HepG2 (cell line): ENCODE results near the gene CTNND1. TPM values are rescaled to one million over a fixed set of nuclear protein-coding genes. Genes with fewer than 3 reads are reported as not detected.

Experiments
- ATAC-seq: fragments of 200-7000 bp; cut with Tn5 transposase; 3 replicates; pipeline ENCODE4 v1.9.1; 2020; ENCODE audit warnings: mild to moderate bottlenecking, moderate library complexity
- Bru-seq: library from RNA; stranded (reverse); fragments of 400-500 nt; gene quantifications from one replicate; lab custom pipeline; 2021; lab: Mats Ljungman, UMichigan
- BruChase-seq, 2 experiments: library from RNA; stranded (reverse); fragments of 400-500 nt; gene quantifications; one replicate each; lab custom pipeline; 2021; lab: Mats Ljungman, UMichigan
- BruUV-seq: library from RNA; stranded (reverse); fragments of 400-500 nt; replicated peaks from 2 replicates; lab custom pipeline; 2021; lab: Mats Ljungman, UMichigan
- CTCF ChIA-PET: fragments of 300-600 bp; formaldehyde crosslinking; extraction: SDS; loops from one replicate; lab custom pipeline; 2021; ENCODE audit warnings: low total read pairs, inconsistent platforms, low intra/inter-chr PET ratio; lab: Yijun Ruan, JAX
- POLR2A ChIA-PET: fragments of 350-600 bp; sonication (Branson Sonifier 250); formaldehyde crosslinking; loops from one replicate; lab custom pipeline; 2020; ENCODE audit warnings: antibody characterized with exemption, inconsistent platforms; lab: Yijun Ruan, JAX
- DNase-seq: peaks from one replicate; pipeline ENCODE4 v3.0.0-alpha.2; 2015; ENCODE audit warnings: low spot score
- FAIRE-seq: peaks from 3 replicates; lab custom pipeline; 2011; peaks lifted over from hg19 to GRCh38; lab: Jason Lieb, UNC
- H2AFZ ChIP-seq: one replicate; pipeline ENCODE4 v1.6.1; 2011; ENCODE audit warnings: low read length, inconsistent platforms
- H3K27ac ChIP-seq: fragments of 300-600 bp; 3 replicates; pipeline ENCODE4 v1.8.0; 2011; ENCODE audit warnings: mixed run types, mild to moderate bottlenecking, mixed read lengths, low read length, inconsistent platforms; ENCODE audit not compliant: insufficient read depth; ENCODE audit errors: extremely low read length
- H3K27me3 ChIP-seq, 2 experiments: fragments of 200-600 bp in 1 of 2; 2 replicates in 1 of 2; 3 replicates in 1 of 2; pipeline versions ENCODE4 v1.6.0 to v1.8.0; 2011; ENCODE audit warnings: low read length in 2 of 2, mild to moderate bottlenecking in 2 of 2, moderate library complexity in 2 of 2, inconsistent platforms in 1 of 2; ENCODE audit not compliant: insufficient read depth in 2 of 2, control insufficient read depth in 1 of 2
- H3K36me3 ChIP-seq, 2 experiments: fragments of 200-600 bp in 1 of 2; replicated peaks in 1 of 2; 2 replicates in 1 of 2; 3 replicates in 1 of 2; pipeline versions ENCODE4 v1.5.1 to v1.8.0; 2011; ENCODE audit warnings: low read length in 2 of 2, inconsistent platforms in 1 of 2; ENCODE audit not compliant: insufficient read depth in 2 of 2, control insufficient read depth in 1 of 2
- H3K4me1 ChIP-seq: 2 replicates; pipeline ENCODE4 v1.5.1; 2012; ENCODE audit warnings: low read length, inconsistent platforms; ENCODE audit not compliant: insufficient read depth
- H3K4me2 ChIP-seq: 2 replicates; pipeline ENCODE4 v1.6.0; 2011; ENCODE audit warnings: low read depth, low read length, inconsistent platforms
- H3K4me3 ChIP-seq, 3 experiments: fragments of 200-600 bp in 1 of 3; sonication (generic), shearing (Covaris generic) in 1 of 3; replicated peaks in 1 of 3; 2 replicates each; pipeline ENCODE4 v1.5.1; 2011 to 2016; ENCODE audit warnings: low read length in 3 of 3, inconsistent platforms in 2 of 3, low read depth in 2 of 3, mild to moderate bottlenecking in 2 of 3, control low read depth in 1 of 3, mixed read lengths in 1 of 3; ENCODE audit not compliant: insufficient read depth in 1 of 3
- H3K79me2 ChIP-seq: one replicate; pipeline ENCODE4 v1.6.1; 2011; ENCODE audit warnings: low read length, inconsistent platforms; ENCODE audit not compliant: insufficient read depth
- H3K9ac ChIP-seq: 2 replicates; pipeline ENCODE4 v1.6.0; 2011; ENCODE audit warnings: mild to moderate bottlenecking, low read depth, low read length, inconsistent platforms; ENCODE audit not compliant: insufficient read depth
- H3K9me3 ChIP-seq: 2 replicates; pipeline ENCODE4 v1.5.1; 2012; ENCODE audit warnings: mild to moderate bottlenecking, low read length
- H4K20me1 ChIP-seq: 2 replicates; pipeline ENCODE4 v1.6.0; 2011; ENCODE audit warnings: inconsistent platforms, mild to moderate bottlenecking, low read length, moderate library complexity; ENCODE audit not compliant: insufficient read depth
- CAMTA2 ChIP-seq: sonication (generic); formaldehyde crosslinking; IDR thresholded peaks from 2 replicates; pipeline ENCODE4 v1.4.0; 2020; ENCODE audit warnings: mild to moderate bottlenecking, missing genetic modification reagents, borderline replicate concordance
- ELK4 ChIP-seq: sonication (generic); formaldehyde crosslinking; IDR thresholded peaks from 2 replicates; pipeline ENCODE4 v1.9.0; 2021; ENCODE audit warnings: missing genetic modification reagents, borderline replicate concordance
- FOSL2 ChIP-seq: sonication (generic); formaldehyde crosslinking; IDR thresholded peaks from 2 replicates; pipeline ENCODE4 v1.4.0; 2020; ENCODE audit warnings: missing genetic modification reagents
- FOXA1 ChIP-seq, 2 experiments: fragments of 450-650 bp in 1 of 2; sonication (generic) in 1 of 2; formaldehyde crosslinking in 1 of 2; IDR thresholded peaks; 2 replicates each; pipeline versions ENCODE4 v1.4.0 to v1.6.1; 2016 to 2020; ENCODE audit warnings: missing genetic modification reagents in 1 of 2
- HNF1B ChIP-seq: sonication (generic); formaldehyde crosslinking; IDR thresholded peaks from 2 replicates; pipeline ENCODE4 v1.5.1; 2020; ENCODE audit warnings: mild to moderate bottlenecking, moderate library complexity, missing genetic modification reagents
- MAFF ChIP-seq: IDR thresholded peaks from 2 replicates; pipeline ENCODE4 v1.6.1; 2011; ENCODE audit warnings: low read depth, low read length, improper control_type of control experiment
- SUZ12 ChIP-seq: fragments of 150-350 bp; IDR thresholded peaks from 2 replicates; pipeline ENCODE4 v1.6.1; 2014; ENCODE audit warnings: low read depth, low read length
- ZNF530 ChIP-seq: sonication (generic); formaldehyde crosslinking; IDR thresholded peaks from 2 replicates; pipeline ENCODE4 v1.5.0; 2020; ENCODE audit warnings: low read depth, mild to moderate bottlenecking, missing genetic modification reagents
- ZNF562 ChIP-seq: sonication (generic); formaldehyde crosslinking; IDR thresholded peaks from 2 replicates; pipeline ENCODE4 v1.8.0; 2022; ENCODE audit warnings: missing genetic modification reagents, borderline replicate concordance
- WGBS: methylation state at CpG from one replicate; pipeline ENCODE4 v1.1.6; 2017; ENCODE audit warnings: low lambda C conversion rate; 5-methylcytosine and 5-hydroxymethylcytosine counted together
- in situ Hi-C: cut with HindIII; loops from 2 replicates; pipeline ENCODE4 v1.10.0; 2017; ENCODE audit warnings: low pct_unique_long_range_greater_than_20kb; ENCODE audit not compliant: extremely low pct_ligation_motif_present
- intact Hi-C: fragments of 100-400 bp; cut with micrococcal nuclease; formaldehyde crosslinking; loops from one replicate; pipeline ENCODE4 v1.10.0; 2022; ENCODE audit not compliant: unreplicated experiment
- long read RNA-seq, 2 experiments: library from RNA in 1 of 2; library from polyadenylated mRNA in 1 of 2; stranded (forward) in 1 of 2; unstranded in 1 of 2; transcript quantifications; one replicate each; pipeline ENCODE4 v2.0.0, GENCODE V29; 2019 to 2022
- polyA minus RNA-seq, 3 experiments: library from RNA; depleted of rRNA, polyadenylated mRNA; stranded (reverse); fragments of >200 nt; gene quantifications; 2 replicates each; pipeline ENCODE4 v1.2.3, GENCODE V29; 2011; ENCODE audit warnings: low replicate concordance in 1 of 3
- polyA plus RNA-seq, 8 experiments: library from polyadenylated mRNA; depleted of rRNA in 3 of 8; stranded (reverse) in 7 of 8; unstranded in 1 of 8; fragments of >200 nt; fragmentation: Illumina TruSeq in 4 of 8; extraction: Trizol in 4 of 8; gene quantifications; 2 replicates each; pipeline versions ENCODE4 v1.2.1 to v1.2.3, GENCODE V29; 2011 to 2016; ENCODE audit warnings: low read depth in 4 of 8, missing spikeins in 1 of 8, mixed read lengths in 1 of 8; ENCODE audit not compliant: insufficient read depth in 1 of 8
- total RNA-seq, 5 experiments: library from RNA; depleted of rRNA; stranded (reverse); fragments of >200 nt; fragmentation: Illumina TruSeq; extraction: Trizol; gene quantifications; 2 replicates each; pipeline ENCODE4 v1.2.3, GENCODE V29; 2016; ENCODE audit warnings: low read depth in 1 of 5

The CTNND1 gene, protein sequence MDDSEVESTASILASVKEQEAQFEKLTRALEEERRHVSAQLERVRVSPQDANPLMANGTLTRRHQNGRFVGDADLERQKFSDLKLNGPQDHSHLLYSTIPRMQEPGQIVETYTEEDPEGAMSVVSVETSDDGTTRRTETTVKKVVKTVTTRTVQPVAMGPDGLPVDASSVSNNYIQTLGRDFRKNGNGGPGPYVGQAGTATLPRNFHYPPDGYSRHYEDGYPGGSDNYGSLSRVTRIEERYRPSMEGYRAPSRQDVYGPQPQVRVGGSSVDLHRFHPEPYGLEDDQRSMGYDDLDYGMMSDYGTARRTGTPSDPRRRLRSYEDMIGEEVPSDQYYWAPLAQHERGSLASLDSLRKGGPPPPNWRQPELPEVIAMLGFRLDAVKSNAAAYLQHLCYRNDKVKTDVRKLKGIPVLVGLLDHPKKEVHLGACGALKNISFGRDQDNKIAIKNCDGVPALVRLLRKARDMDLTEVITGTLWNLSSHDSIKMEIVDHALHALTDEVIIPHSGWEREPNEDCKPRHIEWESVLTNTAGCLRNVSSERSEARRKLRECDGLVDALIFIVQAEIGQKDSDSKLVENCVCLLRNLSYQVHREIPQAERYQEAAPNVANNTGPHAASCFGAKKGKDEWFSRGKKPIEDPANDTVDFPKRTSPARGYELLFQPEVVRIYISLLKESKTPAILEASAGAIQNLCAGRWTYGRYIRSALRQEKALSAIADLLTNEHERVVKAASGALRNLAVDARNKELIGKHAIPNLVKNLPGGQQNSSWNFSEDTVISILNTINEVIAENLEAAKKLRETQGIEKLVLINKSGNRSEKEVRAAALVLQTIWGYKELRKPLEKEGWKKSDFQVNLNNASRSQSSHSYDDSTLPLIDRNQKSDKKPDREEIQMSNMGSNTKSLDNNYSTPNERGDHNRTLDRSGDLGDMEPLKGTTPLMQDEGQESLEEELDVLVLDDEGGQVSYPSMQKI
- total RNA-seq (2016; rRNA removed; fragmentation: Illumina TruSeq; extraction: Trizol) (128 and 184 TPM in 2 replicates), polyA plus RNA-seq (2011; rRNA removed) (117 and 136 TPM in 2 replicates), polyA minus RNA-seq (2011; rRNA and poly(A)+ RNA removed; ENCODE audit: low replicate concordance) (263 and 616 TPM in 2 replicates), Bru-seq, nascent RNA (percentile 95 among the genes with signal in this experiment), BruChase-seq, experiment 1, labeled RNA remaining after a 6-hour chase (percentile 98 among the genes with signal in this experiment), BruChase-seq, experiment 2, labeled RNA remaining after a 2-hour chase (percentile 98 among the genes with signal in this experiment)
- 9.7 and 10.3 TPM in 2 replicates for total RNA-seq (2016; cell fraction: cytosol; rRNA removed; fragmentation: Illumina TruSeq; extraction: Trizol; ENCODE audit: low read depth)
- 125 and 182 TPM in 2 replicates for total RNA-seq (2016; cell fraction: insoluble cytoplasmic fraction; rRNA removed; fragmentation: Illumina TruSeq; extraction: Trizol)
- total RNA-seq (2016; cell fraction: membrane; rRNA removed; fragmentation: Illumina TruSeq; extraction: Trizol), result 25.4 and 28.5 TPM in 2 replicates
- 122 and 125 TPM in 2 replicates for total RNA-seq (2016; cell fraction: nucleus; rRNA removed; fragmentation: Illumina TruSeq; extraction: Trizol)
- 93.8 and 103 TPM in 2 replicates for polyA plus RNA-seq (2011; cell fraction: cytosol; rRNA removed)
- polyA plus RNA-seq (2011; cell fraction: nucleus; rRNA removed), result 87.0 and 99.3 TPM in 2 replicates
- 85.5 and 97.1 TPM in 2 replicates for polyA plus RNA-seq (2012)
- 2.6 and 3.2 TPM in 2 replicates for polyA plus RNA-seq (2016; cell fraction: cytosol; fragmentation: Illumina TruSeq; extraction: Trizol; ENCODE audit: low read depth)
- 131 and 135 TPM in 2 replicates for polyA plus RNA-seq (2016; cell fraction: insoluble cytoplasmic fraction; fragmentation: Illumina TruSeq; extraction: Trizol; ENCODE audit: low read depth)
- 11.5 and 13.2 TPM in 2 replicates for polyA plus RNA-seq (2016; cell fraction: membrane; fragmentation: Illumina TruSeq; extraction: Trizol; ENCODE audit: low read depth)
- 100 and 103 TPM in 2 replicates for polyA plus RNA-seq (2016; cell fraction: nucleus; fragmentation: Illumina TruSeq; extraction: Trizol; ENCODE audit: insufficient read depth, low read depth)
- polyA minus RNA-seq (2011; cell fraction: cytosol; rRNA and poly(A)+ RNA removed), result 140 and 158 TPM in 2 replicates
- 209 and 212 TPM in 2 replicates for polyA minus RNA-seq (2011; cell fraction: nucleus; rRNA and poly(A)+ RNA removed)
- long read RNA-seq, experiment 1, full-length matches to known transcripts, result 5 of 23 reads
- long read RNA-seq, experiment 1, partial matches to known transcripts, result 7 of 23 reads
- long read RNA-seq, experiment 1, other reads (novel, unspliced or antisense), result 11 of 23 reads
- long read RNA-seq, experiment 2, full-length matches to known transcripts, result 37 of 214 reads
- long read RNA-seq, experiment 2, partial matches to known transcripts, result 142 of 214 reads
- long read RNA-seq, experiment 2, other reads (novel, unspliced or antisense), result 35 of 214 reads

- peaks cover 52% of the 10 kb centered on the region for H3K79me2 ChIP-seq
- ATAC-seq, result peak; percentile 95
- DNase-seq, result peak; percentile 97
- ChIA-PET POLR2A (interaction anchor here (1.0 to 10.3 kb wide), 11 partner anchors 9 to 50 kb away, joined by 3 to 215 read pairs (median 9); partner anchors contain the start of genes BTBD18, MED19, SELENOH and TMX2), CTCF (interaction anchor here (1.2 kb wide), 1 partner anchor 39 kb away, joined by 3 read pairs; no protein-coding TSS in a partner anchor)
- peak within 1 kb of the TSS; percentile 90 for H3K4me2 ChIP-seq
- in situ Hi-C loops, result loop anchor here (5.0 kb wide), 1 partner anchor 41 kb away; no protein-coding TSS in a partner anchor
- H3K4me1 ChIP-seq, result peaks cover 49% of the 10 kb centered on the region
- H3K36me3 ChIP-seq, result no peaks in the 10 kb centered on the region; a peak in 1 of 5 replicates
- peak; percentile 73 for FAIRE-seq
- peaks cover 27% of the 10 kb centered on the region for H4K20me1 ChIP-seq
- BruUV-seq, result TSS peak; percentile 98
- peak within 1 kb of the TSS; percentile 99 for H3K27ac ChIP-seq
- 7% methylated on average over 13 of the region's 13 CpGs for WGBS
- no peaks in the 10 kb centered on the region; a peak in 1 of 5 replicates for H3K27me3 ChIP-seq
- H2AFZ ChIP-seq, result peak within 1 kb of the TSS; percentile 99
- no peaks in the 10 kb centered on the region for H3K9me3 ChIP-seq
- H3K9ac ChIP-seq, result peak within 1 kb of the TSS; percentile 100
- intact Hi-C loops, result no loop called here
- H3K4me3 ChIP-seq, result peak within 1 kb of the TSS; percentile 80 to 97 (median 88)
- TF ChIP-seq SUZ12, result no peak
- TF ChIP-seq MAFF, result no peak
- TF ChIP-seq FOSL2, result no peak; the same call in 1 of the 2 replicates
- no peak for TF ChIP-seq HNF1B
- no peak for TF ChIP-seq ZNF530 (CRISPR knock-in tag)
- no peak for TF ChIP-seq ELK4
- no peak for TF ChIP-seq ZNF562 (CRISPR knock-in tag)
- TF ChIP-seq CAMTA2 (CRISPR knock-in tag), result no peak
- TF ChIP-seq FOXA1 (IDR thresholded peaks at IDR 0.05), result no peak
- TF ChIP-seq FOXA1 (CRISPR knock-in tag; IDR thresholded peaks at IDR 0.05), result no peak
Measured at GRCh38 chr11:57761301-57762234, at the start of gene CTNND1. Gene CTNND1, plus strand, starts transcription at chr11:57761802. Its CDS starts 29,677 bp downstream, at chr11:57791479.
